Endothelial cell of hepatic sinusoid (primary cell): Measurements from ENCODE around the gene SCN8A.

Source experiments
- in situ Hi-C: cut with HindIII; loops from 2 replicates; pipeline ENCODE4 v1.10.0; 2017; ENCODE audit warnings: low sequenced_read_pairs

Gene SCN8A

DNA sequence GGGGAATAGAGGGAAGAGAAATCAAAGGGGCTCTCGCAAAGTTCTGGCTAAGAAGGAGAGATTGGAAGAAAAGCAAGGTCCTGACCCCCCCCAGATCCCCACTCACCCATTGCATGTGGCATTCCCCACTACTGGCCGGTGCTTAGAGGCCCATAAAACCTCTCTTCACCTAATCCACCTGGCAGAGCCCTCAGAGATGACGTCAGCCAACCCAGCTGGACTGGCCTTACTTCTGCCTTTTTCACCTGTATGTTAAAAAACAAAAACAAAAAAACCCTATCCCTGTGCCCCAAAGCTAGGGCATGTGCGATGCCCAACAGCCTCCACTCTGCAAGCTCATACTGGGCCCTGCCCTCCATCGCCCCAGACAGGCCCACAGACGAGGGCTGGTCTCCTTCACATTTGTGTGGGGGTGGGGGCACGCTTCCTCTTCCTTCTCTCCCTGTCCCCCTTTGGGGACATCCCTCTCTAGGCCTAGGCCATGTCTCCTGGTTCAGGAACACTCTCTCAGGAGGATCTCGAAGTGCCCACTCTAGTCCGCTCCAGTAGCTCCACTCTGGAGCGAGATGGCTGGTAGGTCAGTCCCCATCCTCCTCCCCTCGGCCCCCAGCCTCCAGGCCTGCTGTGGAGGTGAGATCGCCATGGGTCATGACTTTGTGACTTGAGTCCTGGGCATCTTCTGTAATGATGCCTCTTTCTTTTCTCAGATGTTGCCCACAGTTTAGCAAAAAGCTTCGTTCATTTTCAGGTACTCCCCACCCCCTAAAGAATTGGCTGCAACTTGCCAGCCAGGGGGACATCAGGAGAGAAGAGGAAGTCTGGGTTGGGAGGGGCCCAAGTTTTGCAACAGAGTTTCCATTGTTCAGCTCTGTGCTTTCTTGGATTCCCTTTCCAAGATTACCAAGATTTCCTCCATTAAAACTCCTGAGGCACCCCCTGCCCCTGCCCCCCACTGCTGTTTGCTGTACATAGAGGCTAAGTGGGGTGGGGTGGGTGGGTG lies 220.5 kb downstream of the SCN8A start:
- in situ Hi-C loops = no loop called here

GRCh38 chr12:51812871-51813270 lies 221.8 kb downstream of the SCN8A start:
- in situ Hi-C loops = no loop called here

DNA sequence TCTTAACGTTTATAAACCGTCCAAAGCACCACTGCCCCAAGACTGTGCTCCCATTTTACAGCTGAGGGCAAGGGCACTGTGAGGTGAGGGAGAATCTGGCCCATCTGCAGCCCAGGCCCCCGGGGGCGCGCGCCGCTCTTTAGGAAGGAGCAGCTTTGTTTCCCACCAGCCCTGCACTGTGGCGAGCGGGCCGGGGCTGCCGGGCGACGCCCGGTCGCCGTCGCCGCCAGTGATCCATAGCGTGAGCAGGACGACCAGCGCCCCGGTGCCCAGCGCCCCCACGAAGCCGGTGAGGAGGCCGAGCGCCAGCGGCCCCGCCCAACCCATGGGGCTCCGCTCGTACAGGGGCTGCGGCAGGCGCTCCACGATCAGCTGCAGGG lies 222.9 kb downstream of the SCN8A start:
- in situ Hi-C loops = no loop called here

- in situ Hi-C loops = no loop called here
Measured at GRCh38 chr12:51814311-51815088, 223.5 kb downstream of the SCN8A start.

DNA sequence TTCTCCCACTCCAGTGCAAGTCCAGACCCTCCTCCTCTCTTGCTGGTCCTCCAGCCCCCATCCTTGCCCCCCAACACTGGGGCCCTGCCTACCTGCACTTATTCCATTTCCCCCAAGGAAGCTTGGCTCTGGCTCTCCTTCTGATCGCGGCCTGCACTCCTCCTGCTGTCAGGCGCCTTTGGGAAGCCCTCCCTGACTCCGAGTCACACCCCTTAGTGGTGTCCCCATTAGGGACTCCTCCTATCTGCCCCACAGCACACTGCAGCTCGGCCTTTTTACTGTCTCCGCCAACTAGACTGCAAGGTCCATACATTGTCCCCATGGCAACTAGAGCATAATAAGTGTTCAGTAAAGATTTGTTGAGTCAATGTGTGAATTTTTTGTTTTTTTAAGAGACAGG lies 224.5 kb downstream of the SCN8A start:
- in situ Hi-C loops = no loop called here

DNA sequence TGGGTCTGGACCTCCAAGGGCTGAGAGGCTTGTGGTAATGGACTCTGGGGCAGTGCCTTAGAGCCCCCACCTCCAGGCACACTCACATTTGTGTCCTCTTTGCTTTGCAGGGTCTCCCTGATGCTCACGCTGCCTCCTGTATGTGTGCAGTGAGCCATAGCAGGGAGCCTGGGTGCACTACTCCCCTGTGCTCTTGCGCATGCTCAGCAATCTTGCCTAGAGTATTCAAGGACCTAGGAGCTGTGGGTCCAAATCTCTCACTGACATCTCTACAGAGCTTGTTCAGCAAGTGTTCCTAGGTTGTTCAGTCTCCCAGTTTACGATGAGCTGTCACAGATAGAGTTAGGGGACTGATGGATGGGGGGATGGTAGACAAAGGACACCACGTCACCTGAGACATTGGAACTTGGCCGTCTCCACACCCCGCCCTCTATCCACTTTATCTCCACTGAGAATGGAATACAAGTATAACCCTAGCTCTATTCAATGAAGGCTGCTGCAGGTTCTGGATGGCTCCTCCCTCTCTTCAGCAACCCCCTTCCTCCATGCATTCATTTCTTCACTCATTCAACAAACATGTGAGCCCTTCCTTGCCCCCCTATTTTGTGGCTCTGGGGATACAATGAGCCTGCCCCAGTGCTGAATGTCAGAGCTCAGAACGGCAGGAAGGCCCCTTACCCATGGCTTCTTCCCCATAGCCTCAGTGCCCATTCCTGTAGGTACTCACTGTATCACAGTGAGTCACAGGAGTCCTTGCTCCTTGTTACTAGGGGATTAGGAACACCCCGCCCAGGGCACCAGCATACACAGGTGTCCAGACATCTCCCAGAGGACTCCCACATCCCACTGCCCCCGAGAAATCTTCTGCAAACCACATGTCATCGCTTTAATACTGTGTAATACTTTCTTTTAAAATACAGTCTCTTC lies 226.3 kb downstream of the SCN8A start:
- in situ Hi-C loops = no loop called here

- in situ Hi-C loops = no loop called here
Measured at GRCh38 chr12:51818086-51818485, 227.1 kb downstream of the SCN8A start.

GRCh38 chr12:51818566-51819300 lies 227.7 kb downstream of the SCN8A start:
- in situ Hi-C loops = no loop called here

DNA sequence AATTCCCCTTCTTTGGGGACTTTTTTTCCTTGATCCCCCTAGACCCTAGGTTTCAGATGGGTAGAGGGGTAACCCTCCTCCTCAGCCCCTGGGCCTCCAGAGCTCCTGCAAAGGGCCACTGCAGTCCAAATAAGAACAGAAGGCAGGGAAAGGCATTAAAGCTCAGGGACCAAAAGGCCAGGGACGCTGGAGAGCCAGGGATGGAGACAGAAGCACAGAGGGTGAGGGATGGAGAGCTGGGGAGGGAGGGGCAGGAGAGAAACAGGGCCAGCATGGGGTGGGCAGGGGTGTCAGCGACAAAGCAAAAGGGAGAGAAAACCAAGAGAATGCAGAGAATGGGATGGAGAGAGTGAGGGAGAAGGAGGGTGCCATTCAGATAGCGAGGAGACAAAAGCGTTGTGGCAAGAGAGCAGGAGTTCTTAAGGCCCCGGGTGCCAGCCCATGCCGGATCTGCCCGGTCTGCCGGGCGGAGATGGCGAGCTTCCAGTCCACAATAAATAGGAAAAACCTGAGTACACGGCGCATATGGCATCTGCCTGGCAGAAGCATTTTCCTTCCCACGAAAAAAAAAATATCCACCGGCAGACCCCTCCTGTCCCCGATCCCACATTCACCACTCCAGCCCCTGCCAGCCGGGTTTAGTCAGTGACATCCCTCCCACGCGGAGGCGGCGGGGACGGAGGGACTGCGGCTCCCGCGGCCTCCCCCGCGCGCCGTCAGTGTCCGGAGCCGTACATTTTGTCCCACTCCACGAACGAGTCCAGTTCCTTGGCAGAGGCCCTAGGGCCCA lies 228.9 kb downstream of the SCN8A start:
- in situ Hi-C loops = no loop called here

GRCh38 chr12:51820526-51821439 lies 229.8 kb downstream of the SCN8A start:
- in situ Hi-C loops = no loop called here

DNA sequence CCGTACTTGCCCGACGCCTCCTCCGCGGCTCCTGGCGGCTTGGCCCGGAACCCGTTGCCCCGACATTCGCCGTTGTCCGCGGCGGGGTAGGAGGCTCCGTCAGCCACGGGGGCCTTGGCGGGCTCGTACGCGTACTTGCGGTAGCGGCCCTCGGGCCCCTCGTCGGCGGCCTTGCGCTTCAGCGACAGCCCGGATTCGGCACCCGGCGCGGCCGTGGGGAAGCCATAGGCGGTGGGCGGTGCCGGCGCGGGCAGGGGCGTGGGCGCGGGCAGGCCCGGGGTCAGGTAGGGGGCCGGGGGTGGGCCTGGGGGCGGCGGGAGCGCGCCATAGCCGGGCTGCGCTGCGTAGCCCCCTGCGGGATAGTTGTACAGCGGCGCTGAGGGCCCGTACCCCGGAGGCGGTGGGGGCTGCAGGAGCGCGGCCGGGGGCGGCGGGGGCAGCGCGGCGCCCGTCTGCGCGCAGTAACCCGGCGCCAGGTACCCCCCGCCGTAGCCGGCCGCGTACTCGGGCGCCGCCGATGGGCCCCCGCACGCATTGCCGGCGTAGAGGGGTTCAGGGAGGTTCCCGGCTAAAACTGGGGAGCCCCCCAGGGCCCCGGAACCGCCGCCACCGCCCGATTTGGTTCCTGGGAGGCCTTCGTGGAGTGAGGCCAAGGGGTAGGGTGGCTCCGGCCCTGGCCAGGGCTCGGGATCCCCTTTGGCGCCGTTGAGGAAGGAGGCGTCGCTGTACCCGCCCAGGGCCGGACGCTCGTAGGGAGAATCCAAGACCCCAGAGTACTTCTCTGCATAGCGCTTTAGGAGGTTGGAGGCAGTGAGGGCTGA lies 230.6 kb downstream of the SCN8A start:
- in situ Hi-C loops = no loop called here

DNA sequence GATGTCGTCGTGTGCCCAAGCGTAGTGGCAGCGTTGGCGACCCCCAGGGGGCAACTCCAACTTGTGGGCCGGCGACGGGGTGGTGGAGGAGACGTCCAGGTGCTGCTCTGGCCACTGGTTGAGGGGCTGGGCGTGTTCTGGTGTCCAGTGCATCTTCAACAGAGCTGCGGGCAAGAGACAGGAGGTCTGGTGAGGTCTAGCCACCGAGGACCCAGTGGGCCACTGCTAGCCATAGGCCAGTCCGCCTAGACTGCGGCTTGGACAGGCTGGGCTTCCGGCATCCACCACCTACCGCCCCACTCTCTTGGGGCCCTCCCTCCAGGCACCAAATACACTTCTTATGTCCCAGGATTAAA lies 231.2 kb downstream of the SCN8A start:
- in situ Hi-C loops = no loop called here

- in situ Hi-C loops = no loop called here
Measured at GRCh38 chr12:51822956-51823355, 231.9 kb downstream of the SCN8A start.

DNA sequence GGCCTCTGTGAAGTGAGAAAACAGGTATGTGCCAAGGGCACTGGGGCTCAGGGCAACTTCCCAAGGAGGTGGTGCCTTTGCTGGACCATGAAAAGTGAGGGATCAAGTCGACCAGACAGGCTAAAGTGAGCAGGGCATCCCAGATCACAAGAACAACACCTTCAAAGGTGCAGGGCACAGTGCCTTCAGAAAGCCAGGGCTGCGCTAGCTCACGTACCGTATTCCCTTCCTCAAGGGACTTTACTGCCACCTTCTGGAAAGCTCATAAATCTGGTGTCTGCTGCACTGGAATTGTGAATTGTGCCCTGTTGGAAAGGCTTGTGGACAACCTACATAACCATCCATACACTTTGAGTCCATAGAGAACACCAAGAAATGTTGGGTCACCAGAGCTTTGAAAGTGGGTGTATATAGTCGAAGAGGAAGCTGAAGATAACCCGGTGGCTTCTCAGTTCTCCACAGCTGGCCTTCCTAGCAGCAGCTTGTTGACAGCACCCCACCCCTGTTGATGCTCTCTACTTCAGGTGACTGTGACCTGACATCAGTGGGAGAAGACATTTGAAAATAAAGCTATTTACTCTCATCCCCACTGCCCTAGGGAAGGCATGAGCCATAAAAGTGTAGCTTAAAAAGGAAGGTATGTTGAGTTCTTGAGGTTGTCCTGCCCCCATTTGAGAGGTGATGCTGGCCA lies 233.0 kb downstream of the SCN8A start:
- in situ Hi-C loops = no loop called here

DNA sequence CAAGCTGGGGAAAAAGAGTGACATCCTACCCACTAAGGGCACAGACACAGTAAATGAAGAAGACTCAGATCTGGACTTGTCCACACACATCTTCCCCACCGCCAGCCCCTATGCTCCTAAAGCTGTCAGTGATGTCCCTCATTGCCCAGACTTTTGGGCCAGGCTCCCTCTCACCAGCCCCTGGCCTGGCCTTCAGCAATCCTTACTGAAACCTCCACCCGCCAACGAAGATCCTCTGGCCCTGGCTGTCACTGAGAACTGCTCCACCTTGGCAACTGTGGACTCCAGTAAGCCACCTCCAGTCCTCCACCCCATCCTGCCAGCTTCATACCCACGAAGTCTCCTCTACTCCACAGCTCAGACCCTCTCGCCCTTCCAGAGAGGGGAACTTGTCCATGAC lies 234.2 kb downstream of the SCN8A start:
- in situ Hi-C loops = no loop called here

- in situ Hi-C loops = no loop called here
Measured at GRCh38 chr12:51826881-51827280, 235.8 kb downstream of the SCN8A start.
